HepG2 (cell line): ENCODE measurements around the gene AP1G1.

Experiments used
- BRCA1 ChIP-seq: sonication (generic); formaldehyde crosslinking; IDR thresholded peaks from 2 replicates; pipeline ENCODE4 v1.4.0; 2020; ENCODE audit warnings: missing genetic modification reagents
- EP300 ChIP-seq, 3 experiments: sonication (generic) in 1 of 3; formaldehyde crosslinking in 1 of 3; IDR thresholded peaks; 2 replicates each; pipeline versions ENCODE4 v1.5.1 to v1.6.1; 2011 to 2020; ENCODE audit warnings: low read depth in 2 of 3, low read length in 2 of 3, borderline replicate concordance in 1 of 3, improper control_type of control experiment in 1 of 3, mild to moderate bottlenecking in 1 of 3, missing genetic modification reagents in 1 of 3, moderate library complexity in 1 of 3
- HMGA1 ChIP-seq: sonication (generic); formaldehyde crosslinking; conservative IDR thresholded peaks from 2 replicates; pipeline ENCODE4 v1.4.0; 2020; ENCODE audit warnings: missing genetic modification reagents
- HNRNPUL1 ChIP-seq: fragments of 200-400 bp; formaldehyde crosslinking; IDR thresholded peaks from 2 replicates; pipeline ENCODE4 v1.6.1; 2017; ENCODE audit warnings: low read depth, mild to moderate bottlenecking, low read length, moderate library complexity
- MIXL1 ChIP-seq: IDR thresholded peaks from 2 replicates; pipeline ENCODE4 v1.6.1; 2016
- NFIC ChIP-seq: IDR thresholded peaks from 2 replicates; pipeline ENCODE4 v1.6.1; 2012; ENCODE audit warnings: mild to moderate bottlenecking, low read length, inconsistent platforms
- ZBTB21 ChIP-seq: sonication (generic); formaldehyde crosslinking; IDR thresholded peaks from 2 replicates; pipeline ENCODE4 v1.4.0; 2020; ENCODE audit warnings: missing genetic modification reagents
- ZNF253 ChIP-seq: sonication (generic); formaldehyde crosslinking; IDR thresholded peaks from 2 replicates; pipeline ENCODE4 v1.8.0; 2022; ENCODE audit warnings: mild to moderate bottlenecking, missing genetic modification reagents, borderline replicate concordance
- TF ChIP-seq, protein P1 (sequence below): sonication (generic); formaldehyde crosslinking; IDR thresholded peaks from 2 replicates; pipeline ENCODE4 v1.5.0; 2020; ENCODE audit warnings: mild to moderate bottlenecking, missing genetic modification reagents, borderline replicate concordance
- TF ChIP-seq, protein P2 (sequence below): sonication (generic); formaldehyde crosslinking; IDR thresholded peaks from 2 replicates; pipeline ENCODE4 v1.4.0; 2020; ENCODE audit warnings: missing genetic modification reagents; ENCODE audit errors: not compliant biosample characterization
- TF ChIP-seq, protein P3 (sequence below): sonication (generic); formaldehyde crosslinking; IDR thresholded peaks from 2 replicates; pipeline ENCODE4 v1.5.0; 2020; ENCODE audit warnings: mild to moderate bottlenecking, missing genetic modification reagents, moderate library complexity

DNA sequence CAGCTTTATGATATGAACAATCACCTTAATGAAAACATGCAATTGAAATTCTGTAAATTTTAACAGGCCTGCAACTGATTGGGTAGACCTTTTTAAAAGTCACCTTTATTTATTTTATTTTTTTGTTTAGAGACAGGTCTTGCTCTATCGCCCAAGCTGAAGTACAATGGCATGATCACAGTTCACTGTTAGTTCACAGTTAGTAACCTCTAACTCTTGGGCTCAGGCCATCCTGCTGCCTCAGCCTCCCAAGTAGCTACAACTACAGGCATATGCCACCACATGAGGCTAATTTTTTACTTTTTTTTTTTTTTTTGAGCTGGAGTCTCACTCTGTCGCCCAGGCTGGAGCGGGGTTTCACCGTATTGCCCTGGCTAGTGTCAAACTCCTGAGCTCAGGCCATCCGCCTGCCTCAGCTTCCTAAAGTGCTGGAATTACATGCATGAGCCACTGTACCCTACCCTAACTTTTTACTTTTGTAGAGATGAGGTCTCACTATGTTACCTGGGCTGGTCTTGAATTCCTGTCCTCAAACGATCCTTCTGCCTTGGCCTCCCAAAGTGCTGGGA, 28.0 kb downstream of the AP1G1 start:
- TF ChIP-seq BRCA1 (CRISPR knock-in tag) (no peak), ZNF253 (CRISPR knock-in tag) (no peak), HMGA1 (no peak), ZBTB21 (no peak), MIXL1 (no peak), HNRNPUL1 (no peak), NFIC (no peak), EP300 (IDR thresholded peaks at IDR 0.05; ENCODE audit: low read depth in 2 of 2, low read length in 2 of 2) (no peak), EP300 (CRISPR knock-in tag; IDR thresholded peaks at IDR 0.05; ENCODE audit: borderline replicate concordance) (no peak)
- TF ChIP-seq, protein P1, sequence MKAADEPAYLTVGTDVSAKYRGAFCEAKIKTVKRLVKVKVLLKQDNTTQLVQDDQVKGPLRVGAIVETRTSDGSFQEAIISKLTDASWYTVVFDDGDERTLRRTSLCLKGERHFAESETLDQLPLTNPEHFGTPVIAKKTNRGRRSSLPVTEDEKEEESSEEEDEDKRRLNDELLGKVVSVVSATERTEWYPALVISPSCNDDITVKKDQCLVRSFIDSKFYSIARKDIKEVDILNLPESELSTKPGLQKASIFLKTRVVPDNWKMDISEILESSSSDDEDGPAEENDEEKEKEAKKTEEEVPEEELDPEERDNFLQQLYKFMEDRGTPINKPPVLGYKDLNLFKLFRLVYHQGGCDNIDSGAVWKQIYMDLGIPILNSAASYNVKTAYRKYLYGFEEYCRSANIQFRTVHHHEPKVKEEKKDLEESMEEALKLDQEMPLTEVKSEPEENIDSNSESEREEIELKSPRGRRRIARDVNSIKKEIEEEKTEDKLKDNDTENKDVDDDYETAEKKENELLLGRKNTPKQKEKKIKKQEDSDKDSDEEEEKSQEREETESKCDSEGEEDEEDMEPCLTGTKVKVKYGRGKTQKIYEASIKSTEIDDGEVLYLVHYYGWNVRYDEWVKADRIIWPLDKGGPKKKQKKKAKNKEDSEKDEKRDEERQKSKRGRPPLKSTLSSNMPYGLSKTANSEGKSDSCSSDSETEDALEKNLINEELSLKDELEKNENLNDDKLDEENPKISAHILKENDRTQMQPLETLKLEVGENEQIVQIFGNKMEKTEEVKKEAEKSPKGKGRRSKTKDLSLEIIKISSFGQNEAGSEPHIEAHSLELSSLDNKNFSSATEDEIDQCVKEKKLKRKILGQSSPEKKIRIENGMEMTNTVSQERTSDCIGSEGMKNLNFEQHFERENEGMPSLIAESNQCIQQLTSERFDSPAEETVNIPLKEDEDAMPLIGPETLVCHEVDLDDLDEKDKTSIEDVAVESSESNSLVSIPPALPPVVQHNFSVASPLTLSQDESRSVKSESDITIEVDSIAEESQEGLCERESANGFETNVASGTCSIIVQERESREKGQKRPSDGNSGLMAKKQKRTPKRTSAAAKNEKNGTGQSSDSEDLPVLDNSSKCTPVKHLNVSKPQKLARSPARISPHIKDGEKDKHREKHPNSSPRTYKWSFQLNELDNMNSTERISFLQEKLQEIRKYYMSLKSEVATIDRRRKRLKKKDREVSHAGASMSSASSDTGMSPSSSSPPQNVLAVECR, result no peak
- TF ChIP-seq, protein P2, sequence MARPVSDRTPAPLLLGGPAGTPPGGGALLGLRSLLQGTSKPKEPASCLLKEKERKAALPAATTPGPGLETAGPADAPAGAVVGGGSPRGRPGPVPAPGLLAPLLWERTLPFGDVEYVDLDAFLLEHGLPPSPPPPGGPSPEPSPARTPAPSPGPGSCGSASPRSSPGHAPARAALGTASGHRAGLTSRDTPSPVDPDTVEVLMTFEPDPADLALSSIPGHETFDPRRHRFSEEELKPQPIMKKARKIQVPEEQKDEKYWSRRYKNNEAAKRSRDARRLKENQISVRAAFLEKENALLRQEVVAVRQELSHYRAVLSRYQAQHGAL (CRISPR knock-in tag), result no peak
- TF ChIP-seq, protein P3, sequence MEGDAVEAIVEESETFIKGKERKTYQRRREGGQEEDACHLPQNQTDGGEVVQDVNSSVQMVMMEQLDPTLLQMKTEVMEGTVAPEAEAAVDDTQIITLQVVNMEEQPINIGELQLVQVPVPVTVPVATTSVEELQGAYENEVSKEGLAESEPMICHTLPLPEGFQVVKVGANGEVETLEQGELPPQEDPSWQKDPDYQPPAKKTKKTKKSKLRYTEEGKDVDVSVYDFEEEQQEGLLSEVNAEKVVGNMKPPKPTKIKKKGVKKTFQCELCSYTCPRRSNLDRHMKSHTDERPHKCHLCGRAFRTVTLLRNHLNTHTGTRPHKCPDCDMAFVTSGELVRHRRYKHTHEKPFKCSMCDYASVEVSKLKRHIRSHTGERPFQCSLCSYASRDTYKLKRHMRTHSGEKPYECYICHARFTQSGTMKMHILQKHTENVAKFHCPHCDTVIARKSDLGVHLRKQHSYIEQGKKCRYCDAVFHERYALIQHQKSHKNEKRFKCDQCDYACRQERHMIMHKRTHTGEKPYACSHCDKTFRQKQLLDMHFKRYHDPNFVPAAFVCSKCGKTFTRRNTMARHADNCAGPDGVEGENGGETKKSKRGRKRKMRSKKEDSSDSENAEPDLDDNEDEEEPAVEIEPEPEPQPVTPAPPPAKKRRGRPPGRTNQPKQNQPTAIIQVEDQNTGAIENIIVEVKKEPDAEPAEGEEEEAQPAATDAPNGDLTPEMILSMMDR (CRISPR knock-in tag), result no peak
